ENCODE results near the gene LRRK2. TPM values are rescaled to one million over a fixed set of nuclear protein-coding genes. Genes with fewer than 3 reads are reported as not detected.

The LRRK2 gene
- total and polyA plus RNA-seq, 10 of the 15 experiments (the other 5 are each of a cell fraction or from before 2014, with no cell fraction given), result 0.80 to 32.6 (median 1.4) TPM

DNA sequence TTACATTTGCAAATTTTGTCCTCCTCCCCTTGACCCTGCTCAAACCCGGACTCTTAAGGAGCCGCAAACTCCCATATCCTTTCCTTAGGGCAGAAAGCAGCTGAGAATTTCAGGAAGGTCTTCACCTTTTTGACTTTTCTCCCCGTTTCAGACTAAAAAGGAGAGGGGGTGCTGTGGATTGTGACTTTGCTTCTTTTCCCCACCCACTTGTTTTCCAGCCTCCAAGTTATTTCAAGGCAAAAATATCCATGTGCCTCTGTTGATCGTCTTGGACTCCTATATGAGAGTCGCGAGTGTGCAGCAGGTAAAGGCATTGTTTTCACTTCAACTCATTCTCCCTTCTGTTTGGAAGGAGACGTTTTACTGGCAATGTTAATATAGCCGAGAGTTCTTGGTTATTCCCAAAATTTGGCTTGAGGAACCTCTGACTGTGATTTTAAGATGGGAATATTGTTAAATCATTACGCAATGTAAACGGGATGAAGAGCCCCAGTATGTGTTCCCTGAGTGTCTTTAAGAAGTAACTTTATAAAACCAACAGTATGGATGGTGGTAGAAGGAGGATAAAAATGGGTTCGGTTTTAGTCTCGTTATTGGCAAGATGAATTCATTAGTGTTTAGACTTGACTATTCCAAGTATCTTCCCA is 663 bp downstream of the LRRK2 start:
- ATAC-seq, result no peak
- in situ Hi-C loops (cut with MboI) (loop anchor here (5.0 kb wide), 1 partner anchor 58 kb away; no protein-coding TSS in a partner anchor), intact Hi-C loops (cut with micrococcal nuclease; ENCODE audit: unreplicated experiment) (loop anchor here (5.0 to 10.0 kb wide), 2 partner anchors 108 to 611 kb away; partner anchors contain the start of gene ABCD2)
- no peaks in the 10 kb centered on the region; the same call in 1 of the 3 replicates for H3K9me3 ChIP-seq (replicated peaks; ENCODE audit: control insufficient read depth, insufficient read depth, low read length)
- H3K4me2 ChIP-seq (ENCODE audit: control insufficient read depth, insufficient read depth), result peak overlapping the region; percentile 81
- peaks cover 9% of the 10 kb centered on the region for H3K4me1 ChIP-seq (ENCODE audit: control insufficient read depth, insufficient read depth, low read length)
- H4K20me1 ChIP-seq (ENCODE audit: control insufficient read depth, insufficient read depth), result no peaks in the 10 kb centered on the region
- peaks cover 0 to 17% of the 10 kb centered on the region in 2 experiments; a peak in 1 of 4 replicates for H3K27me3 ChIP-seq (replicated peaks in 1 of 2; ENCODE audit: control insufficient read depth in 2 of 2, insufficient read depth in 2 of 2, low read length in 1 of 2)
- SMC1A ChIA-PET (ENCODE audit: uncharacterized antibody, unreplicated experiment), result interaction anchor here (0.8 to 2.7 kb wide), 14 partner anchors 10 to 78 kb away, joined by 3 to 50 read pairs (median 4); no protein-coding TSS in a partner anchor
- RAD21 ChIA-PET (ENCODE audit: unreplicated experiment), result interaction anchor here (0.8 to 2.7 kb wide), 12 partner anchors 18 to 89 kb away, joined by 3 to 44 read pairs (median 7); no protein-coding TSS in a partner anchor
- CTCF ChIA-PET, result interaction anchor here (0.7 to 2.2 kb wide), 7 partner anchors 13 to 71 kb away, joined by 3 to 6 read pairs (median 4); no protein-coding TSS in a partner anchor
- H3K27ac ChIP-seq (ENCODE audit: control insufficient read depth, insufficient read depth), result peak overlapping the region; percentile 27; the same call in 1 of the 2 replicates
- WGBS (ENCODE audit: insufficient coverage, insufficient replicate concordance, low lambda C conversion rate, missing lambda C conversion rate), result 22% methylated on average over 12 of the region's 12 CpGs
- no peak overlapping the region for H2AFZ ChIP-seq (ENCODE audit: control insufficient read depth, low read depth, low read length)
- peak overlapping the region; percentile 45; the same call in 1 of the 2 replicates for H3K9ac ChIP-seq (ENCODE audit: control insufficient read depth, insufficient read depth, low read length)
- no peaks in the 10 kb centered on the region for H3K36me3 ChIP-seq (ENCODE audit: control insufficient read depth in 2 of 2, insufficient read depth in 2 of 2, low read length in 1 of 2)
- POLR2A ChIA-PET, result interaction anchor here (0.8 to 2.4 kb wide), 13 partner anchors 8 to 89 kb away, joined by 3 to 15 read pairs (median 4); no protein-coding TSS in a partner anchor
- no peak for DNase-seq (ENCODE audit: low read depth, low spot score)
- TF ChIP-seq, protein P1, sequence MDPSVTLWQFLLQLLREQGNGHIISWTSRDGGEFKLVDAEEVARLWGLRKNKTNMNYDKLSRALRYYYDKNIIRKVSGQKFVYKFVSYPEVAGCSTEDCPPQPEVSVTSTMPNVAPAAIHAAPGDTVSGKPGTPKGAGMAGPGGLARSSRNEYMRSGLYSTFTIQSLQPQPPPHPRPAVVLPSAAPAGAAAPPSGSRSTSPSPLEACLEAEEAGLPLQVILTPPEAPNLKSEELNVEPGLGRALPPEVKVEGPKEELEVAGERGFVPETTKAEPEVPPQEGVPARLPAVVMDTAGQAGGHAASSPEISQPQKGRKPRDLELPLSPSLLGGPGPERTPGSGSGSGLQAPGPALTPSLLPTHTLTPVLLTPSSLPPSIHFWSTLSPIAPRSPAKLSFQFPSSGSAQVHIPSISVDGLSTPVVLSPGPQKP (IDR thresholded peaks at IDR 0.05; ENCODE audit: low read depth, low read length), result no peak
- TF ChIP-seq ETV6 (conservative IDR thresholded peaks at IDR 0.05 in 1 of 2, IDR thresholded peaks at IDR 0.05 in 1 of 2; ENCODE audit: borderline replicate concordance in 1 of 2, low read depth in 1 of 2) (no peak), TAF1 (IDR thresholded peaks at IDR 0.05; ENCODE audit: borderline replicate concordance, low read depth, low read length) (no peak), IKZF2 (IDR thresholded peaks at IDR 0.05) (no peak), TCF7 (IDR thresholded peaks at IDR 0.05; ENCODE audit: borderline replicate concordance) (0 out of 2 replicates have a peak, but pooled peaks have one; percentile 3), ZSCAN29 (IDR thresholded peaks at IDR 0.05) (no peak)
- H3K4me3 ChIP-seq, result peak overlapping the region; percentile 59
- no peaks in the 10 kb centered on the region for H3K79me2 ChIP-seq (ENCODE audit: control insufficient read depth, insufficient read depth, low read length)
- no peak for FAIRE-seq
- TSS peak; percentile 69 for BruUV-seq (replicated peaks)
